Spinal cord (tissue), 10 donors: ENCODE results near the gene TXLNG. TPM values are rescaled to one million over a fixed set of nuclear protein-coding genes. Genes with fewer than 3 reads are reported as not detected.

Experiments used
- DNase-seq, 6 donors: peaks; one replicate each; pipeline versions ENCODE4 v3.0.0 to v3.0.0-alpha.2; 2013 to 2015; ENCODE audit warnings: low spot score in 6 of 6, low read depth in 4 of 6
- H3K27ac ChIP-seq: one replicate; pipeline ENCODE4 v1.5.1; 2013; ENCODE audit warnings: low read depth, low read length, control low read depth
- H3K27me3 ChIP-seq: one replicate; pipeline ENCODE4 v1.6.1; 2013; ENCODE audit warnings: low read length; ENCODE audit not compliant: control insufficient read depth, insufficient read depth
- H3K36me3 ChIP-seq: one replicate; pipeline ENCODE4 v1.6.1; 2013; ENCODE audit warnings: low read length; ENCODE audit not compliant: control insufficient read depth, insufficient read depth
- H3K4me1 ChIP-seq: one replicate; pipeline ENCODE4 v1.6.1; 2013; ENCODE audit warnings: low read length; ENCODE audit not compliant: control insufficient read depth, insufficient read depth
- H3K4me3 ChIP-seq: one replicate; pipeline ENCODE4 v1.5.1; 2013; ENCODE audit warnings: low read depth, low read length, control low read depth
- H3K9me3 ChIP-seq: one replicate; pipeline ENCODE4 v1.6.1; 2013; ENCODE audit warnings: low read length; ENCODE audit not compliant: control insufficient read depth, insufficient read depth
- WGBS: methylation state at CpG from one replicate; pipeline ENCODE4 v1.1.5; 2013; ENCODE audit warnings: missing lambda C conversion rate; ENCODE audit not compliant: insufficient coverage; 5-methylcytosine and 5-hydroxymethylcytosine counted together
- polyA plus RNA-seq, 2 donors: library from polyadenylated mRNA; unstranded; fragments of 120-200 nt; gene quantifications; one replicate each; pipeline ENCODE4 v1.2.1, GENCODE V29; 2013; ENCODE audit not compliant: insufficient read length in 2 of 2
- total RNA-seq, 2 donors: library from RNA; depleted of rRNA in 1 of 2; stranded (reverse); fragments of 120-200 nt in 1 of 2; fragments of >200 nt in 1 of 2; gene quantifications; one replicate each; pipeline versions ENCODE4 v1.2.3 to v1.2.4, GENCODE V29; 2013 to 2014
- donor health status: healthy.

TXLNG gene
- total and polyA plus RNA-seq, 4 donors = 10.8 to 11.8 (median 11.3) TPM

DNA sequence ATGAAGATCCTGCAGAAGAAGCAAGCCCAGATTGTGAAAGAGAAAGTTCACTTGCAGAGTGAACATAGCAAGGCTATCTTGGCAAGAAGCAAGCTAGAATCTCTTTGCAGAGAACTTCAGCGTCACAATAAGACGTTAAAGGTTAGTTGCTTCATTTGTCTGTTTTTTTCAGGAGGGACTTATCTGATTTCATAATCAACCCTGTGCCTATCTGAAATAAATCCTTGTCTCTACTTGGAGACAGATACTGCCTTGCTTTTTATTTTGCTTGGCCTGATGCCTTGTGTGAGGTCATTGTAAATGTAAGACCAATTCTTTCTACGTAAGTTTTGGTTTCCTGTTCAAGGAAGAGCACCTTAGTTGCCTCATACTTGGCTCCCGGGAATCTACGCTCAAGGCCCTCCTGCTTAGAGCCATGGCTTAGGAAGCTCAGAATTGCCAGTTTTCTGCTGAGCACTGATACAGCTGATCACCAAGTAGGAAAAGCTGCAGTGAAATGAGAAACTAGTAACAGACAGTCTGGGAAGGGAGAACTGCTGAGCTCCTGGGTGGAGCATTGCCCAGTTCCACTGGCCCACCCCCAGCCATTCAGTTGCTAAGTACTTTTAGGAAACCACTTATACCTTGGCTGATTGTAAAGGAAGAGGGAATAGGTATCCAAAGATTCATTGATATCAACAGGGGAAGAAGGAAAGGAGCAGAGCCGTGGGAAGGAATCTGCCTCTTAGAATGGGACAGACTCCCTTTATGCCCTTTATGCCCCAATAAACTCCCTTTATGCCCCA, 42.0 kb downstream of the TXLNG start:
- Histone ChIP-seq H3K27ac (peak overlapping the region; percentile 49), H3K4me1 (no peaks in the 10 kb centered on the region), H3K36me3 (no peaks in the 10 kb centered on the region), H3K4me3 (no peak overlapping the region), H3K27me3 (peaks cover 13% of the 10 kb centered on the region), H3K9me3 (no peaks in the 10 kb centered on the region)
- peak in 1 of 6 donors; percentile 29 for DNase-seq
- WGBS = 75% methylated on average over 3 of the region's 6 CpGs

DNA sequence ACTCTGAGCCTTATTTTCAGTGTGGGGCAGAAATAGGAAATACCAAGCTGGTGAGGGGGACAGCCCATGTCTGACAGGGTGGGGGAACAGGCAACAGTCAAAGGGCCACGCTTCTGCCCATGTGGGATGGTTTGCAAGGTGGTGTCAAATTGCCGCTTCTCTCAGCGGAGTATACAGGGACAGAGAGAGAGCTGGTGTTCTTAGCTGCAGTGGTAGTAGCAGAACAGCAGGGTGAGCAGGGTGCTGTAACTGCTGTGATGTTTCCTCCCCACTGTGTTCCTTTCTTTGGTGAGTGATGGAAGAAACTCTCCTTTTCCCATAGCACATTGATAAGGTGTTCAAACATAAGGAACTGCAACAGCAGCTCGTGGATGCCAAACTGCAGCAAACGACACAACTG, 46.0 kb downstream of the TXLNG start:
- DNase-seq = no peak
- no peak overlapping the region for H3K4me3 ChIP-seq
- peaks cover 20% of the 10 kb centered on the region for H3K27me3 ChIP-seq
- H3K4me1 ChIP-seq = no peaks in the 10 kb centered on the region
- H3K9me3 ChIP-seq = no peaks in the 10 kb centered on the region
- peaks cover 6% of the 10 kb centered on the region for H3K36me3 ChIP-seq
- H3K27ac ChIP-seq = no peak overlapping the region
- WGBS = 82% methylated on average over 3 of the region's 5 CpGs

DNA sequence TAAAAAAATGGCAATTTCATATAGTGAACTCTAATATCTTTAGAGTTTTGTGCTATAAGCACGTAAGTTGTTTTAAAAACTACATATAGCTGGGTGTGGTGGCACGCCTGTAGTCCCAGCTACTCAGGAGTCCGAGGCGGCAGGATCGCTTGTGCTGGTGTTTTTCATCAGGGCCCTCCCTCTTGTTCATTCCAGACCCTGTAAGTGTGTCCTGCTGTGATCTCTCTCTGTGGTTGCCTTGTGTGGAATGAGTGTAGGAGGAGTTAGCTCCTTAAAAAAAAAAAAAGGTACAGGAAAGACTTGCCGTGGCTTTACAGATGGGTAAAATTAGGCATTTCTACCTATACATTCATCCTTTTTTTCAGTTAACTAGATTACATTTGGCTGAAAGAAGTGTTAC, 48.5 kb downstream of the TXLNG start:
- Histone ChIP-seq H3K36me3 (peaks cover 9% of the 10 kb centered on the region), H3K27ac (no peak overlapping the region), H3K4me3 (no peak overlapping the region), H3K4me1 (no peaks in the 10 kb centered on the region), H3K9me3 (no peaks in the 10 kb centered on the region), H3K27me3 (peaks cover 20% of the 10 kb centered on the region)
- no CpG with 5 or more reads among the region's 6 CpGs for WGBS
- DNase-seq = peak in 1 of 6 donors; percentile 19

DNA sequence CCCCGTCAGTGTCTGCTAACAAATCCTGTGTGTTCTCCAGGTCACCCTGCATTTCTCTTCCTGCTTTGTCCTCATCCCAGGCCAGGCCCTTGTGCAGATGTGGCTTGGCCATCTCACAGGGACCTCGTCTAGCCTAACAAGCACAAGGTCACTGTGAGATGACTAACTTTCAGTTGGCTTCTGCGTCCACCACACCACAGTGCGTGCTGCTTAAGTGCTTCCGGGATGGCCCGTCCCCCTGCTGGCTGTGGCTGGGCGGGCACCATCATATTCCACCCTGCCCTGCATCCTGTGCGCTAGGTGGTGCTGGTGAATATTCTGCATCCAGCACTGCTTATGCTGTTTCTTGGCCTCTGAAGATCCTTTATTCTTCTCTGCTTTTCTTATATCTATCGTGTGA, 50.1 kb downstream of the TXLNG start:
- Histone ChIP-seq H3K27me3 (peaks cover 25% of the 10 kb centered on the region), H3K4me3 (no peak overlapping the region), H3K27ac (no peak overlapping the region), H3K36me3 (peaks cover 9% of the 10 kb centered on the region), H3K9me3 (no peaks in the 10 kb centered on the region), H3K4me1 (no peaks in the 10 kb centered on the region)
- DNase-seq = no peak
- 65% methylated on average over 7 of the region's 9 CpGs for WGBS

DNA sequence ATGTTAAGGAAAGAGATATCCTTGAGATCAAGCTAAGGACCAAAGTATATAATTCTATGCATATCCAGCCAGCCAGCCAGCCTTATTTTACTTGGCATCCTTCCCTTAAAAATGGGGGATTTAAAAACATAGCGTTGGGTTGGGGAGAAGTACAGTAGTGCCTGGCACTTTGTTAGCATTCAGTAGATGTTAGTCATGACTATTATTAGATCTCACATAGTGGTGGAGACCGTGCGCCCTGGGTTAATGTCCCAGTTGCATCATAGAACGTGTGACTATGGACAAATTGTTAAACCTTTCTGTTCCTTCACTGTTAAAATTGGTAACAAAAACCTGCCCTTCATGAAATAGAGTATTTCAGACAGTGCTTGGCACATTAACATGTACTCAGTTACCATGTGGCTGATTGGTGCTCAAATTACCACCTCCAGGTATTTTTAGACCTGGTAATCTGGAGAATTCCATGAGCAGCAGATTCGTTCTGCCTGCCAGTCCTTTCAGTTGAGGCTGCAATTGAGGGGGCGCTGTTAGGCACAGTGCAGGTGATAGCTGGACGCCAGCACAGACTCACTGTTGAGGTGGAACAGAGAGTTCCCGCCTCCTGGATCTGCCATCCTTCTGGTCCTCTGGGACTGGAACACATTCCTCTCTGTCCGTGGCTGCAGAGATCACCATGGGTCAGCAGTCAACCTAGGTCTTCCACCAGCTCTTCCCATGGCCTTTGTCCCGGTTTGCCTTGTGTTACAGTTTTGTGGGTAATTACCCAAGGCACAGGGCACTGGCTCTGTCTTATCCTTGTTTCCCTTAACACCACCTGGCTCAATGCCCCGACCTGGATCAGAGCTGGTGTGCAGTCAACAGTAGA, 52.2 kb downstream of the TXLNG start:
- H3K27me3 ChIP-seq = peaks cover 28% of the 10 kb centered on the region
- H3K9me3 ChIP-seq = no peaks in the 10 kb centered on the region
- H3K4me1 ChIP-seq = no peaks in the 10 kb centered on the region
- 80% methylated on average over 5 of the region's 11 CpGs for WGBS
- no peak for DNase-seq
- H3K36me3 ChIP-seq = peaks cover 12% of the 10 kb centered on the region
- H3K27ac ChIP-seq = no peak overlapping the region
- no peak overlapping the region for H3K4me3 ChIP-seq

DNA sequence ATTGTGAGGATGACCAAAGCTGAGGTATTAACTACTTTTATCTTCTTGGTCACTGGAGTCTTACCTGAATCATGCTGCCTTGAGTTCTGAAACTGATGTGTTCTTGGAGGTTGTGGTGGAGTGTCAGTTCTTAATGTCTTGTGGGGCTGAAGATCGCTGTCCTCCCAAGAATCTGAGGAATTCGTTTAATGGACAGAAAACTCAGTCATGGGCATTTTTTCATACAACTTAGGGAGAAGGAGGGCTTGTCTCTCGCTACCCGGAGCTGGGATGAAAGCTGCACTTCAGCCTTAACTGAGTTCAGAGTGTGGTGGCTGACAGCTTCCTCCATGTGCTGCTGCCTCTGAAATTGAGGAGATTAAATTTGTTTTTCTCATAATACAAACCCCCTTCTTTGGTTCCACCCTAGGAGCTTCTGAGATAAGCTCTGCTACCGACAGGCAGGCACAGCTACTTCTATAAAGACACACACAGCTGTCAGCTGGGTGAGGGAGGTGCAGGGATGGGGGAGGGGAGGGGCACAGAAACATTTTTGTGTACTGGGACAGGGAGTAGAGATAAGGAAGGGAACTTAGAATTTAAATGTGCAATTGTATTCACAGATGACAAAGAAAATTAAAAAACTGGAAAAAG, 53.1 kb downstream of the TXLNG start:
- no peak overlapping the region for H3K27ac ChIP-seq
- peaks cover 12% of the 10 kb centered on the region for H3K36me3 ChIP-seq
- WGBS = 88% methylated on average over 2 of the region's 5 CpGs
- H3K4me3 ChIP-seq = no peak overlapping the region
- H3K27me3 ChIP-seq = peaks cover 26% of the 10 kb centered on the region
- H3K4me1 ChIP-seq = no peaks in the 10 kb centered on the region
- H3K9me3 ChIP-seq = no peaks in the 10 kb centered on the region
- no peak for DNase-seq

DNA sequence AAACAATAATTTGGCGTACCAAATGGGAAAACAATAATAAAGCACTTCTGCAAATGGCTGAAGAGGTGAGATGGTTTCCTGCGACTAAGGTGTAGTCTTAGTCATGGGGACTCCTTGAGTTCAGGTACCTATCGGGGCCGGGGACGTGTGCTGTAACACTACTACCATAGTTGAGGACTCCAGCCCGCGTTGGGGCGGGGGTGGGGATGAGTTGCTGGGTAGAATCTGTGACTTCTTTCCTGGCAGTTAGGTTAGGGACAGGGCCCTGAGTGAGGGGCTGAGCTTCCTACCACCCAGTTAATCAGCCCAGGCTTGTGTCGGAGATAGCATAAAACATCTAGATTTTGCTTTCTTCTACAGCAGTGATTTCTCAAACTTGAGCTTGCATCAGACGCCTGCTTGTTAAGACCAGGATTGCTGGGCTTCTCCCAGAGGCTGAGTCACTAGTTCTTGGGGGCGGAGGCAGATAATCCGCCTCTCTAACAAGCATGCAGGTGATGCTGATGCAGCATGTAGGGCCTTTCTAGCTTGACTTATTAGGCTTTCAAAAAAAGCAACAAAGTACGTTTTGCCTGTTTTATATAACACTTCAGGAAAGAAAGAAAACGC, 53.7 kb downstream of the TXLNG start:
- WGBS = 88% methylated on average over 11 of the region's 14 CpGs
- DNase-seq = no peak
- Histone ChIP-seq H3K36me3 (peaks cover 12% of the 10 kb centered on the region), H3K27ac (no peak overlapping the region), H3K9me3 (no peaks in the 10 kb centered on the region), H3K27me3 (peaks cover 20% of the 10 kb centered on the region), H3K4me1 (no peaks in the 10 kb centered on the region), H3K4me3 (no peak overlapping the region)

DNA sequence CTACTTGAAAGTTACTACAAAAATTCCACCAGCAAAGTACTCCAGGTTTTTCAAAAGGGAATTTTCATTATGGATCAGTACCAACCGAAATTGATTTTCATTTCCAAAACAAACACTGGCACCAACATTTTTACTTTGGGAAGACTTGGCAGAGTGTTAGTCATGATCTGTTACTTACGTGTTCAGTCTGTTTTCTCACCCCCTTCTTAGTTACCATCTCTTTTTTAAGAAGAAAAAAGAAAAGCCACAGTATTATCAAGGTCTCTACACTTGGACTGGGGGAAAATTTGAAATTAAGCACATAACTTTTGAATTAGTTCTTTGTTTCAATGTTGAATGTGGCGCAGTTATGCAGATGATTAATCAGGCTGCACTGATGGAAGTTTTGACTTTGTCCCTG, 56.4 kb downstream of the TXLNG start:
- WGBS = no CpG with 5 or more reads among the region's 3 CpGs
- Histone ChIP-seq H3K27ac (no peak overlapping the region), H3K4me1 (no peaks in the 10 kb centered on the region), H3K9me3 (no peaks in the 10 kb centered on the region), H3K4me3 (no peak overlapping the region), H3K27me3 (peaks cover 22% of the 10 kb centered on the region), H3K36me3 (peaks cover 8% of the 10 kb centered on the region)
- DNase-seq = no peak

DNA sequence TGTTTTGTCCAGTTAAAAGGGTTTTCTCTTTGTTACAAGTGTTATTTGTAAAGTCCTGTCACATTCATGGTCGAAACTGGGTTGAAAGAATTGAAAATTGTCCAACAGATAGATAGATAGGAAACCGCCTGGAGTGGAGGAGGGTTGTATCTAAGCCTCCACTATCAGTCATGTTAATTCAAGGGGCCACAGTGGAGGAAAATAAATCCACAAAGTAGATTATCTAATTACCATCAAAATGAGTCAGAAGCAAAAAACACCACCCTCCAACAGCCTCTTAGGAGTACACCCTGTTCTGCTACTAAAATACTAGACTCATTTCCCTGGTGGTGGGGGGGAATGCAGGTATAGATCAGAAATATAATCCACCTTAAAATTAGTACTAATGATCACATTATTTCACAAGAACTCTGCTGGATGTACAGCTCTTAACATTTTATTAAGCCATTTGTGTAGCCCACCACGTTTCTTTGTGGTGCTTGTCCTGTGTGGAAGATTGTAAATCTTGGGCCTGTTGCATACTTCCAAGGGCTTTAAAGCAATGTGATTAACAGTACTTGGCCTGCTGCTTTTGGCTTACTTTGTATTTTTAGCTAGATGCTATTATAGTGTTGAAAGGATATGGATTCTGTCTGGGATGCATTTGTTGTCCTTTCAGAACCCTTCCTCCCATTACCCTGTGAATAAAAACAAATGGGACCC, 57.1 kb downstream of the TXLNG start:
- no peaks in the 10 kb centered on the region for H3K4me1 ChIP-seq
- H3K36me3 ChIP-seq = peaks cover 8% of the 10 kb centered on the region
- peaks cover 25% of the 10 kb centered on the region for H3K27me3 ChIP-seq
- no peak overlapping the region for H3K27ac ChIP-seq
- no peak overlapping the region for H3K4me3 ChIP-seq
- peak in 1 of 6 donors; percentile 34 for DNase-seq
- no peaks in the 10 kb centered on the region for H3K9me3 ChIP-seq
- 29% methylated on average over 1 of the region's 3 CpGs for WGBS
